Skeletal muscle satellite cell (primary cell): Measurements from ENCODE around the gene GNAI1.

Experiments
- H3K27me3 ChIP-seq: 2 replicates; pipeline ENCODE4 v1.7.0; 2013; ENCODE audit warnings: low read length; ENCODE audit not compliant: control insufficient read depth, insufficient read depth
- H3K36me3 ChIP-seq: 2 replicates; pipeline ENCODE4 v1.7.0; 2013; ENCODE audit warnings: mild to moderate bottlenecking, control low read depth, low read length; ENCODE audit not compliant: insufficient read depth
- H3K4me1 ChIP-seq: 2 replicates; pipeline ENCODE4 v1.7.0; 2013; ENCODE audit warnings: low read length; ENCODE audit not compliant: control insufficient read depth, insufficient read depth
- H3K4me2 ChIP-seq: 2 replicates; pipeline ENCODE4 v1.7.0; 2013; ENCODE audit warnings: mild to moderate bottlenecking, low read length
- H3K4me3 ChIP-seq: 2 replicates; pipeline ENCODE4 v1.7.0; 2013; ENCODE audit warnings: low read length
- H3K9ac ChIP-seq: 2 replicates; pipeline ENCODE4 v1.7.0; 2013; ENCODE audit warnings: mild to moderate bottlenecking, low read depth, low read length, moderate library complexity
- H3K9me3 ChIP-seq: replicated peaks from 2 replicates; pipeline ENCODE4 v1.7.0; 2013; ENCODE audit warnings: mild to moderate bottlenecking, control low read depth, low read length

Gene GNAI1

DNA sequence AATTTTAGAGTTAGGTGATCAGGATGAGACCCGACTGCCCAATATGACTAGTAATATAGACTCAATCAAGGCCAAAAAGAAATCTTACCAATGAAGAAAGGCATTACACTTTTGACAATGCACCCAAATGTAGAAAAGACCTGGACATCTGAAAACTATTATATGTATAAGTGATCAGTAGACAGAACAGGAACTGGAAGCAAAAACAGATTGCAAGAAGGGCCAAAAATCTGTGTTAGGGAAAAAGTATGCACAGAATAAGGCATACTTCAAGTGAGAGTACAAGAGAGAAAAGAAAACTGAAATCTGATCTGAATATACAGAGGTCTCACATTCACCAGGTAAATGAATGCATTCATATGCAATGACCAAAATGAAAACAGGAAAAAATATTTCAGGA is 107.0 kb downstream of the GNAI1 start:
- H3K27me3 ChIP-seq = no peaks in the 10 kb centered on the region
- peaks cover 16% of the 10 kb centered on the region for H3K4me1 ChIP-seq
- no peak overlapping the region for H3K4me3 ChIP-seq
- H3K36me3 ChIP-seq = no peaks in the 10 kb centered on the region
- no peak overlapping the region for H3K9ac ChIP-seq
- H3K9me3 ChIP-seq = no peaks in the 10 kb centered on the region
- H3K4me2 ChIP-seq = no peak overlapping the region

GRCh38 chr7:80243425-80243824 is 108.8 kb downstream of the GNAI1 start:
- H3K4me1 ChIP-seq = peaks cover 16% of the 10 kb centered on the region
- H3K4me3 ChIP-seq = no peak overlapping the region
- H3K27me3 ChIP-seq = no peaks in the 10 kb centered on the region
- no peak overlapping the region for H3K4me2 ChIP-seq
- no peaks in the 10 kb centered on the region for H3K36me3 ChIP-seq
- H3K9ac ChIP-seq = no peak overlapping the region
- no peaks in the 10 kb centered on the region for H3K9me3 ChIP-seq

- no peaks in the 10 kb centered on the region for H3K36me3 ChIP-seq
- no peak overlapping the region for H3K4me2 ChIP-seq
- H3K9ac ChIP-seq = no peak overlapping the region
- H3K4me3 ChIP-seq = no peak overlapping the region
- H3K9me3 ChIP-seq = no peaks in the 10 kb centered on the region
- no peaks in the 10 kb centered on the region for H3K27me3 ChIP-seq
- H3K4me1 ChIP-seq = peaks cover 16% of the 10 kb centered on the region
Measured at GRCh38 chr7:80244206-80244916, 109.7 kb downstream of the GNAI1 start.

DNA sequence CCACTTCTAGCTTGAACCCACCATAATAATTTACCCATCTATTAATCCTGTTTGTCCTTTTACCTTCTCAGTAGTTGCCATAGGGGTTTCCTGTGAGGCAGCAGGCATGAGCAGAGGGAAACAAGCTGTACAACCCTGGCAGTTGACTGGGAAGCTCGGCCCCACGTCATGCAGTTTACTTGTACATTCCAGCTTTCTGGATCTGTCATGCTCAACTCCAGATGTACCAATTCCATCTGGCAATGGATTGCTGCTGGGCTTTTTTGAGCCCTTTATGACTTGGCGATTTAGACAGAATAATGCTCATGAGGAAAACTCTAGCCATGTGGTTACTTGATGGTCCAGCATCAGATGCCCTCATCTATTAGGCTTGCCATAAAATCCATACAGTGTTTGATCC is 112.5 kb downstream of the GNAI1 start:
- no peaks in the 10 kb centered on the region for H3K27me3 ChIP-seq
- H3K9ac ChIP-seq = no peak overlapping the region
- peaks cover 5% of the 10 kb centered on the region for H3K4me1 ChIP-seq
- H3K36me3 ChIP-seq = no peaks in the 10 kb centered on the region
- no peak overlapping the region for H3K4me3 ChIP-seq
- H3K4me2 ChIP-seq = no peak overlapping the region
- H3K9me3 ChIP-seq = no peaks in the 10 kb centered on the region

DNA sequence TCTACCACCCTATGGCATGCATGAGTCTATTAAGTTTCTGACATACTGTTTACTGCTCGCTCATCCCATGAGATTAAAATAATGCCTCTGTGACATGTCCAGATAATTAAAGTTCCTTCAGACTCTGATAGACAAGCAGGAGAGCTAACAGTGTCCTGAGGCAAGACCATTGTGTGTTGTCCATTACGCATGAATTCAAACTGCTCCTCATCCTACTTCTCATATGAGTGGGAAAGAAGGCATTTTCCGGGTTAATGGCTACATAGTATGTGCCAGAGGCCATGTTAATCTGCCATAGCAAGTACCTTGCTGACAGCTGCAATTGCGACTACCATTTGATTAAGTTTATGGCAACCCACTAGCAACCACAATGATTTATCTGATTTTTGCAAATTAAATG is 113.3 kb downstream of the GNAI1 start:
- no peaks in the 10 kb centered on the region for H3K36me3 ChIP-seq

DNA sequence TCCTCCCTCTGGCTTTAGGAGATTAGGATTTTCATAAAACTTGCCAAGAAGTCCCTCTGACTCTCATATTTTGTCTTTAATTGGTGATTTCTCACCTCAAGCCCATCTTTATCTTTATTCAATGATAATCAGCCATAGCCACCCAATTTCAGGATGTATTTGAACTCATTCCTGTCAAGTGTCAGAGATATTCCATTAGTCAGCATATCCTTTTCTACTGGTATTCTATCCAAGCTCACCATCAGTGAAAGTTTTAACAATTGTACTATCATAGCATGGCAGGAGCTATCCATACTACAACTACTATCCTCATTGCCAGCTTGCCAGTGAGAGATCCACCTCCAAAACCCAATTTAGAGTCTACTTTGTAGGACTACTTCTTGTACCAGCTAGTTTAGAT is 114.6 kb downstream of the GNAI1 start:
- no peak overlapping the region for H3K4me2 ChIP-seq
- H3K36me3 ChIP-seq = no peaks in the 10 kb centered on the region
- no peaks in the 10 kb centered on the region for H3K27me3 ChIP-seq
- no peak overlapping the region for H3K4me3 ChIP-seq
- peaks cover 7% of the 10 kb centered on the region for H3K4me1 ChIP-seq
- H3K9me3 ChIP-seq = no peaks in the 10 kb centered on the region
- H3K9ac ChIP-seq = no peak overlapping the region

More for the DNA sequence above, 113.3 kb downstream of the GNAI1 start:
- H3K27me3 ChIP-seq = no peaks in the 10 kb centered on the region
- H3K4me2 ChIP-seq = no peak overlapping the region
- H3K4me1 ChIP-seq = peaks cover 5% of the 10 kb centered on the region
- no peaks in the 10 kb centered on the region for H3K9me3 ChIP-seq
- H3K9ac ChIP-seq = no peak overlapping the region
- no peak overlapping the region for H3K4me3 ChIP-seq

DNA sequence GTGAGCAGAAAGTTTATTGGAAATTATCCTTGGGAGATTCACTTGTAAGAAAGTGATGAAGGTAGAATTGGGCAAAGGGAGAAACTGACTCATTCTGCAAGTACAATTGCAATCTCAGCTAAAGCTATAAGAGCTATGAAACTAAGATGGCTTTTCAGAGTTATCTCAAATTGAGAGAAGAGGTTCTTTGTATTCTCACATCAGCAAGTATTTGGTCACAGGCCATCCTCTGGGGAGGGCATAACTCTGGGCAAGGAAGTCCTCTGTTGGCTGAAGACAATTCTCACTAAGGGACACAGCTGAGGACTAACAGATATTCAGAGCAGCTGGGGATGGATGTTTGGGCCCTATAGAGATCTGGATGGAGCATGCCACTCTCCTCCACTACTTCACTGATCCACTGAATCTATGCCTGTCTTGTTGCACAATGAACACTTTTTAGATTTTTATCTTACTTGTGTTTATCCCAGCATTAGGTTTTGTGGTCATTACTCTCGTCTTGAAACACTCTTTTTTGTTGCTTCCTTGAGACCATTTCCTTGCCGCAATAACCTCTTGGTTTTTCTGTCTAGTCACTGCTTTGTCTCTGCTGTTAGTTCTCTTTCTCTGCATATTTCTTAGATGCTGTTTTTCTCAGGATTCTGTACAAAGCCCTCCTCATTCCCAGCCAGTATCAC is 115.1 kb downstream of the GNAI1 start:
- H3K9me3 ChIP-seq = no peaks in the 10 kb centered on the region
- H3K4me3 ChIP-seq = no peak overlapping the region
- no peaks in the 10 kb centered on the region for H3K27me3 ChIP-seq
- no peak overlapping the region for H3K9ac ChIP-seq
- H3K4me1 ChIP-seq = peaks cover 4% of the 10 kb centered on the region
- no peaks in the 10 kb centered on the region for H3K36me3 ChIP-seq
- no peak overlapping the region for H3K4me2 ChIP-seq

DNA sequence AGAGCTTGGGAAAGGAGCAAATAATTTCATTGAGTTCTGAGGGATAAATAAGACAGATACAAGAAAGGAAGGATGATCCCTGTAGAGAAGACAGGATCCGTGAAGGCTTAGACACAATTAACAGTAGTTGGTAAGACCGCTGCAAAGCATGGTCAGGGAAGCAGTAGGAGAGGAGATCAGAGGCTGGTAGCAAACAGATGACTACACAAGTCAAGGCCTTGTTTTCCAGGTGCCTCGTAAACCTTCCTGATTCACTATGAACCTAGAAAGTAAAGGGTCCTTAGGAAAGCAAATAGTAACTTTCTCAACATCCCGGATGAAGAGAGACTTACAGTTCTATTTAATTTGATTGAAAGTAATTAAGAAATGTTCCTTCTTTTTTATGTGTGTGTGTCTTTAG is 118.6 kb downstream of the GNAI1 start:
- Histone ChIP-seq H3K27me3 (no peaks in the 10 kb centered on the region), H3K9me3 (no peaks in the 10 kb centered on the region), H3K4me3 (no peak overlapping the region), H3K36me3 (no peaks in the 10 kb centered on the region), H3K4me2 (no peak overlapping the region), H3K9ac (no peak overlapping the region), H3K4me1 (peaks cover 2% of the 10 kb centered on the region)

DNA sequence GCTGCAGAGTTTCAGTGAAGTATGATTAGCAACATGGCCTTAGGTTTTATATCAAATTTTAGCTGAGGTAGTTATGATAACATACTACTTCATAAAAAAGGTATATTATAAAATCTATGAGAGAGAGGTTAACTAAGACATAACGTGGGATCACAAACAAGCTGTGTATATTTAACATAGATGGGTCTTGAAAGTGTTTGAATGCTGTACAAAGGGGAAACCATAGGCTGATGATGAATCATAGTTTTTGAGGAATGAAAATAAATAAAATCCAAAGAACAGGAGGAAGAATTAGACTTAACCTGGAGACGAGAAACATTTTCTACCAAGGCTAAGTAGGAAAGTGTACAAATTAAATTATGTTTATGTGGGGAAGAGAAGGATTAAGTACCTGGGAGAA is 119.0 kb downstream of the GNAI1 start:
- H3K4me1 ChIP-seq = peaks cover 2% of the 10 kb centered on the region
- H3K9me3 ChIP-seq = no peaks in the 10 kb centered on the region
- no peak overlapping the region for H3K4me2 ChIP-seq
- H3K9ac ChIP-seq = no peak overlapping the region
- no peaks in the 10 kb centered on the region for H3K36me3 ChIP-seq
- no peak overlapping the region for H3K4me3 ChIP-seq
- no peaks in the 10 kb centered on the region for H3K27me3 ChIP-seq

- peaks cover 2% of the 10 kb centered on the region for H3K4me1 ChIP-seq
- no peaks in the 10 kb centered on the region for H3K9me3 ChIP-seq
- no peak overlapping the region for H3K4me2 ChIP-seq
- no peak overlapping the region for H3K9ac ChIP-seq
- H3K4me3 ChIP-seq = no peak overlapping the region
- no peaks in the 10 kb centered on the region for H3K27me3 ChIP-seq
- H3K36me3 ChIP-seq = no peaks in the 10 kb centered on the region
Measured at GRCh38 chr7:80255656-80256055, 121.0 kb downstream of the GNAI1 start.

DNA sequence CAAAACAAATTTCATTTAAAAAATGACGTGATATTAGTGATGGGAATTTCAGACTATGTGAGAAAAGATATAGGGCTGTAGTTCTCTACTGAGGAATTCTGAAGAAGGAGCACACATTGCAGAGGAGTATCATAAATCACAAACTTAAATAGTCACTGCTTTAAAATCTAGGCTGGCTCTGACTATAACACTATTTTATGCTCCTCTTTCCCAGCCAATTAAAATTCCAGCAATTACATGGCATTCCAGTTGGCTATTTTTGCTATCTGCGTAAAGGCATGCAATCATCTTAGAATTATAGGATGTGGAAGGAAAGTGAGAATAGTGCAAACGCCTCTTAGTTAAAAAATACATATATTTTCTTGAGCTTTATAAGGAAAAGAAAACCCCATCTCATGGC is 123.1 kb downstream of the GNAI1 start:
- H3K9me3 ChIP-seq = no peaks in the 10 kb centered on the region
- no peak overlapping the region for H3K9ac ChIP-seq
- H3K4me3 ChIP-seq = no peak overlapping the region
- no peaks in the 10 kb centered on the region for H3K27me3 ChIP-seq
- peaks cover 2% of the 10 kb centered on the region for H3K4me1 ChIP-seq
- no peaks in the 10 kb centered on the region for H3K36me3 ChIP-seq
- H3K4me2 ChIP-seq = no peak overlapping the region

DNA sequence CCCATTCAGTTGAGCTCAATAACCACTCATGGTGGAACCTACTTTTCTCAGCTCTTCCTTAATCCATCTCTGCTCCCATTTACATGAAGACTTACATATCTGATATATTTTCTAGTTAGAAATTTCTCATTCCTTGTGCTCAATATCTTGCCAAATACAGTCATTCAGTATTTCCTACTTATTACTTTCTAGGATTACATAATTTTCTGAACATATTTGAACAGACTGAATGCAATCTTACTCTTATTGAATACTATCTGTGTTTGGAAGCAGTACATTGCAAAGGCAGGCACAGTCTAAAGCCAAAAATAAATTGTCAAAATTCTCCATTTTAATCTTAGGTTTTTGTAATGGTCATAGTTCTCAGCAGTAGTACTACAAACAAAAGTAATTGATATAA is 126.0 kb downstream of the GNAI1 start:
- no peaks in the 10 kb centered on the region for H3K9me3 ChIP-seq
- H3K4me3 ChIP-seq = no peak overlapping the region

More for the DNA sequence above, 126.0 kb downstream of the GNAI1 start:
- H3K9ac ChIP-seq = no peak overlapping the region
- peaks cover 11% of the 10 kb centered on the region for H3K4me1 ChIP-seq
- no peaks in the 10 kb centered on the region for H3K36me3 ChIP-seq
- no peaks in the 10 kb centered on the region for H3K27me3 ChIP-seq
- no peak overlapping the region for H3K4me2 ChIP-seq
